Left lung (tissue), 10 donors: ENCODE measurements around the gene VPS54. TPM values are rescaled to one million over a fixed set of nuclear protein-coding genes. Genes with fewer than 3 reads are reported as not detected.

Source experiments
- ATAC-seq: fragments of 200-7000 bp; cut with Tn5 transposase; one replicate; pipeline ENCODE4 v1.9.1; 2020; ENCODE audit warnings: moderate library complexity
- DNase-seq, 4 donors: peaks; one replicate each; pipeline ENCODE4 v3.0.0-alpha.2; 2013 to 2020
- H3K27ac ChIP-seq, 2 donors: fragments of 200-600 bp; sonication (generic) in 1 of 2; one replicate each; pipeline versions ENCODE4 v1.5.0 to v1.8.0; 2020 to 2021
- H3K27me3 ChIP-seq, 2 donors: fragments of 200-600 bp; sonication (generic) in 1 of 2; one replicate each; pipeline versions ENCODE4 v1.5.0 to v1.8.0; 2020 to 2021
- H3K36me3 ChIP-seq, 2 donors: fragments of 200-600 bp; sonication (generic) in 1 of 2; one replicate each; pipeline versions ENCODE4 v1.5.0 to v1.8.0; 2020 to 2021
- H3K4me1 ChIP-seq, 2 donors: fragments of 200-600 bp; one replicate each; pipeline ENCODE4 v1.8.0; 2021
- H3K4me3 ChIP-seq, 2 donors: fragments of 200-600 bp; sonication (generic) in 1 of 2; one replicate each; pipeline versions ENCODE4 v1.5.0 to v1.8.0; 2020 to 2021; ENCODE audit warnings: mild to moderate bottlenecking in 1 of 2
- H3K9me3 ChIP-seq, 2 donors: fragments of 200-600 bp; sonication (generic) in 1 of 2; one replicate each; pipeline versions ENCODE4 v1.5.0 to v1.8.0; 2020 to 2021
- intact Hi-C, 2 donors: fragments of 100-400 bp; cut with DNase I; formaldehyde crosslinking; loops; one replicate each; pipeline versions ENCODE4 v1.11.2 to v1.14.2; 2022
- polyA plus RNA-seq, 6 donors: library from polyadenylated mRNA; unstranded; fragments of 120-200 nt; gene quantifications; one replicate each; pipeline ENCODE4 v1.2.1, GENCODE V29; 2013; ENCODE audit not compliant: insufficient read length in 6 of 6
- total RNA-seq, 2 donors: library from RNA; stranded (reverse); fragmentation: NEBNext Ultra II Directional; extraction: Animal tissue kit (Norgen Biotek cat#: 25700); gene quantifications; one replicate each; pipeline ENCODE4 v1.2.1, GENCODE V29; 2021
- TF ChIP-seq, protein P1 (sequence below), 2 donors: fragments of 200-600 bp; sonication (generic) in 1 of 2; IDR thresholded peaks; one replicate each; pipeline versions ENCODE4 v1.5.0 to v1.8.0; 2021; ENCODE audit warnings: antibody characterized with exemption in 2 of 2
- donor health status: DM: no; HTN: yes; CAD: no.
- donor health status: DM: no; HTN: no; CAD: no.

The VPS54 gene
- total and polyA plus RNA-seq, 8 donors, result 24.1 to 53.2 (median 47.3) TPM

DNA sequence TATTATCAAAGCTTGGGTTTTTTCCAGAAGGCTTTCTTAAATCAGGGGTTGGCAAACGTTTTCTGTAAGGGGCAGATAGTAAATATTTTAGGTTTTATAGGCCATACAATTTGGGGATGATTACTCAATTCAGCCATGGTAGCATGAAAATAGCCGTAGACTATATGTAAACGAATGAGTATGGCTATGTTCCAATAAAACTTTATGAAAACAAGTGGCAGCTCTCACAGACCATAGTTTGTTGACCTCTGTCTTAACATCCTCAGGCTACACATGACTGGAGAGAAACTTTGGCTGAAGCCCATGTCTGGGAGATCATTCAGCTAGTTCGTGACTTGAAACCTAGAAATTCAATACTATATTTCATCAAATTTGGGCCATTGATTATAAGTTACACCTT, 147.4 kb downstream of the VPS54 start:
- no peaks in the 10 kb centered on the region for H3K9me3 ChIP-seq
- ATAC-seq (no peak), DNase-seq (no peak)
- peak overlapping the region in 1 of 2 donors; percentile 60 for H3K27ac ChIP-seq
- TF ChIP-seq, protein P1, sequence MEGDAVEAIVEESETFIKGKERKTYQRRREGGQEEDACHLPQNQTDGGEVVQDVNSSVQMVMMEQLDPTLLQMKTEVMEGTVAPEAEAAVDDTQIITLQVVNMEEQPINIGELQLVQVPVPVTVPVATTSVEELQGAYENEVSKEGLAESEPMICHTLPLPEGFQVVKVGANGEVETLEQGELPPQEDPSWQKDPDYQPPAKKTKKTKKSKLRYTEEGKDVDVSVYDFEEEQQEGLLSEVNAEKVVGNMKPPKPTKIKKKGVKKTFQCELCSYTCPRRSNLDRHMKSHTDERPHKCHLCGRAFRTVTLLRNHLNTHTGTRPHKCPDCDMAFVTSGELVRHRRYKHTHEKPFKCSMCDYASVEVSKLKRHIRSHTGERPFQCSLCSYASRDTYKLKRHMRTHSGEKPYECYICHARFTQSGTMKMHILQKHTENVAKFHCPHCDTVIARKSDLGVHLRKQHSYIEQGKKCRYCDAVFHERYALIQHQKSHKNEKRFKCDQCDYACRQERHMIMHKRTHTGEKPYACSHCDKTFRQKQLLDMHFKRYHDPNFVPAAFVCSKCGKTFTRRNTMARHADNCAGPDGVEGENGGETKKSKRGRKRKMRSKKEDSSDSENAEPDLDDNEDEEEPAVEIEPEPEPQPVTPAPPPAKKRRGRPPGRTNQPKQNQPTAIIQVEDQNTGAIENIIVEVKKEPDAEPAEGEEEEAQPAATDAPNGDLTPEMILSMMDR (IDR thresholded peaks at IDR 0.05), result no peak
- no peak overlapping the region for H3K4me3 ChIP-seq
- H3K27me3 ChIP-seq, result no peaks in the 10 kb centered on the region
- peaks cover 0 to 24% of the 10 kb centered on the region in 2 donors for H3K36me3 ChIP-seq
- H3K4me1 ChIP-seq, result peaks cover 10 to 31% of the 10 kb centered on the region in 2 donors
- intact Hi-C loops, result no loop called here

DNA sequence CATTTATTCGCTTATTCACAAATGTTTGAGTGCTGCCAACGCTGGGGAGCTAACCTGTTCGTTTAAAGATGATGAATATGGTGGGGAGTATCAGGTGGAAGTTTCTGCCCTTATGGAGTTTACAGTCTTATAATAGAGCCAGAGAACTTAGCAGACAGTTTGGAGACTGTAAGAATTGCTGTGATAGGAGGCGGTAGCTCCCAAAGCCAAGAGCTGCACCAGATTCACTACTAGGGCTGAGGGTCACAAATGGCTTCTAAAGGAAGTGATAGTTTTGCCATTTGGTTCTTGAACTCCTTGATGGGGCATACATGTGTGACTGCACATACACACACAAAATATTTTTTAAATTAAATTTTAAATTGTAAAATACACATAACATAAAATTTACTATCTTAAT, 148.5 kb downstream of the VPS54 start:
- H3K27ac ChIP-seq, result peak overlapping the region in 1 of 2 donors; percentile 28
- TF ChIP-seq, protein P1 (IDR thresholded peaks at IDR 0.05), result no peak
- peaks cover 10 to 40% of the 10 kb centered on the region in 2 donors for H3K4me1 ChIP-seq

DNA sequence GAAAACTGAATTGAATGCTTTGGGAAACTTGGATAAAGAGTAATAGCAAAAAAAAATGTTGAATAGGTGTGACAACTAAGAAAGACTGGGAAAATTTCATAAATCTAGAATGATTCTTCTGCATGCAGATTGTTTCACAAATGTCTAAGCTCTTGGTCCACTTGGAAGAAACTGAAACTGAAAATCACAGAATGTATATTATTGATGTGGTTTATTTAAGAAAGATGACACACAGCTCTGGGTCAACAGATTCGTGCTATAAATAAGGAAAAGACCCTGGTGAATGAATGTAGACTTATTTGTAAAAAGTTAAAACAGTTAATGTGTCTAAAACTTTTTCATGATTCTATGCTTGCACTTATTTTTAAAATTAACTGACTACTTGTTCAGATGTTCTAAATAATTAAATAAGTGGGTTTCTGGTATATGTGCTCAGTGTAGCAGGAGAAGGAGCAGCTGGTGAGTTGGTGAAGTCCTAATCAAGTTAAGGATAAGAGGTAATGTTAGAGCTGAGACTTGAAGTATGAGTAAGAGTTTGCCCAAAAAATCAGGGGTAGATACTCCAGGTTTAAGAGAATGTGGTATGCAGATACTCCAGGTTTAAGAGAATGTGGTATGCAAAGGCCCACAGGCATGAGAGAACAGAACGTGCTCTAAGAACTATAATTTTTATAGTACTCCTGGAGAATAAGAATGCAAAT, 153.1 kb downstream of the VPS54 start:
- intact Hi-C loops, result no loop called here
- peak; percentile 10 for ATAC-seq

More for the DNA sequence above, 148.5 kb downstream of the VPS54 start:
- Histone ChIP-seq H3K4me3 (no peak overlapping the region), H3K9me3 (no peaks in the 10 kb centered on the region), H3K27me3 (no peaks in the 10 kb centered on the region), H3K36me3 (peaks cover 0 to 25% of the 10 kb centered on the region in 2 donors)
- intact Hi-C loops, result no loop called here
- DNase-seq, result no peak
- ATAC-seq, result no peak

DNA sequence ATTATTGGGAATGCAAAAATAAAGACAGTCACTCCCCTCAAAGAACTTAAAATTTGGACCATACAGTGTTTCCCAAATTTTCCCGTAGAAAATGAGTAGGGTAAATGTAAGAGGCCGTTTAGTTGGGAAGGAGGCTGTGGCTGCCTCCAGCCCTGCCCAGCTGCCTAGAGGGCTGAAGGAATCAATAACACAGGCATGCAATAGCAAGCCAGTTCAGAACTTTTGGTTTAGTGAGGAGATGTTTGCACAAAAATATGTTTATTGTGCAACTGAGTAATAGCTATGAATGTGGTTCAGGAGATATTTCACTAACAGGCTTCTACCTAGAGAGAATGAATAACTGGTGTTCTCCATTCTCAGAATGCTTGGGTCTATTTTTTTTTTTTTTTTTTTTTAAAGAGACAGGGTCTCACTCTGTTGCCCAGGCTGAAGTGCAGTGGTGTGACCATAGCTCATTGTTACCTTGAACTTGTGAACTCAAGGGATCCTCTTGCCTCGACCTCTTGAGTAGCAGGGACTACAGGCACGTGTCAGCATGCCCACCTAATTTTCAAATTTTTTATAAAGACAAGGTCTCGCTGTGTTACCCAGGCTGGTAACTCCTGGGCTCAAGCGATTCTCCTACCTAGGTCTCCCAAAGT, 153.9 kb downstream of the VPS54 start:
- no peak for DNase-seq
- Histone ChIP-seq H3K9me3 (no peaks in the 10 kb centered on the region), H3K36me3 (peaks cover 0 to 41% of the 10 kb centered on the region in 2 donors), H3K27me3 (no peaks in the 10 kb centered on the region), H3K4me3 (no peak overlapping the region), H3K27ac (no peak overlapping the region), H3K4me1 (peaks cover 0 to 43% of the 10 kb centered on the region in 2 donors)
- ATAC-seq, result no peak
- TF ChIP-seq, protein P1 (IDR thresholded peaks at IDR 0.05), result no peak
- intact Hi-C loops, result no loop called here

More for the DNA sequence above, 153.1 kb downstream of the VPS54 start:
- no peak overlapping the region for H3K27ac ChIP-seq
- no peak for DNase-seq
- TF ChIP-seq, protein P1 (IDR thresholded peaks at IDR 0.05), result no peak
- H3K36me3 ChIP-seq, result peaks cover 0 to 40% of the 10 kb centered on the region in 2 donors
- no peaks in the 10 kb centered on the region for H3K27me3 ChIP-seq
- H3K9me3 ChIP-seq, result no peaks in the 10 kb centered on the region
- H3K4me1 ChIP-seq, result peaks cover 3 to 46% of the 10 kb centered on the region in 2 donors
- no peak overlapping the region for H3K4me3 ChIP-seq

DNA sequence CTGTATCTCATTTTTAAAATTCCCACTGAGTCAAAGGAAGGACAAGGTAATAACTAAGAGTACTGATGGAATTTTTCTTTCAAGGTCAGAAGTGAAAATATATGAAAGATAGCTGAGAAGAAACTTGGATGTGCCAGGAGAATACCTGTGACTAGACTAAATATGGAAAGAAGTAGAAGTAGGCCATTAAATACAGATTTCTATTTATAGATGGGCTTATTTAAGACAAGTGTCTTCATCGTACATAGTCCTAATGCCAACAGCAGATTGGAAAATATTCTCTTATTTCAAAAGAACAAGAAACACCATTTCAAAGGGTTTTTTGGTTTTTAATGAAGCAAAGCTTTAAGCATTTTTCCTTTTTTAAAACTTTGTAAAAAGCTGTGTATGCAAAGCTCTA, 155.5 kb downstream of the VPS54 start:
- Histone ChIP-seq H3K27ac (no peak overlapping the region), H3K9me3 (no peaks in the 10 kb centered on the region), H3K27me3 (no peaks in the 10 kb centered on the region), H3K36me3 (peaks cover 0 to 53% of the 10 kb centered on the region in 2 donors), H3K4me1 (peaks cover 0 to 39% of the 10 kb centered on the region in 2 donors), H3K4me3 (no peak overlapping the region)
- TF ChIP-seq, protein P1 (IDR thresholded peaks at IDR 0.05), result no peak
- DNase-seq (no peak), ATAC-seq (no peak)
- intact Hi-C loops, result loop anchor here in 1 of 2 donors (5.0 kb wide), 1 partner anchor 166 kb away; no protein-coding TSS in a partner anchor
